K562 (cell line): Measurements from ENCODE around the gene SPINT2. TPM values are rescaled to one million over a fixed set of nuclear protein-coding genes. Genes with fewer than 3 reads are reported as not detected.
A peak's percentile ranks its signal among the peaks of the same experiment; 100 is the strongest.

Experiments used
- DEAF1 ChIP-seq: fragments of 450-650 bp; formaldehyde crosslinking; IDR thresholded peaks from 2 replicates; pipeline ENCODE4 v1.4.0; 2020; ENCODE audit warnings: mild to moderate bottlenecking, moderate library complexity
- GABPB1 ChIP-seq: sonication (generic); formaldehyde crosslinking; IDR thresholded peaks from 2 replicates; pipeline ENCODE4 v1.8.0; 2022; ENCODE audit warnings: mild to moderate bottlenecking, missing genetic modification reagents
- GTF2B ChIP-seq: IDR thresholded peaks from 2 replicates; pipeline ENCODE4 v1.6.1; 2011; ENCODE audit not compliant: insufficient read length; ENCODE audit errors: extremely low read depth
- KHSRP ChIP-seq: fragments of 450-650 bp; IDR thresholded peaks from 2 replicates; pipeline ENCODE4 v1.6.1; 2017
- NFRKB ChIP-seq: fragments of 450-650 bp; IDR thresholded peaks from 2 replicates; pipeline ENCODE4 v1.6.1; 2016; ENCODE audit warnings: low read depth
- RAD21 ChIP-seq, 2 experiments: fragments of 250-450 bp in 1 of 2; fragments of 450-650 bp in 1 of 2; sonication (Bioruptor Pico) in 1 of 2; formaldehyde crosslinking in 1 of 2; IDR thresholded peaks in 1 of 2; conservative IDR thresholded peaks in 1 of 2; 2 replicates each; pipeline versions ENCODE4 v1.4.0 to v1.8.0; 2020 to 2022; ENCODE audit warnings: mild to moderate bottlenecking in 2 of 2, moderate library complexity in 1 of 2
- SPI1 ChIP-seq: IDR thresholded peaks from 2 replicates; pipeline ENCODE4 v1.6.1; 2011; ENCODE audit warnings: low read depth, low read length, control low read depth, borderline replicate concordance
- TOE1 ChIP-seq, 2 experiments: fragments of 450-650 bp in 1 of 2; sonication (generic) in 1 of 2; formaldehyde crosslinking in 1 of 2; IDR thresholded peaks; 2 replicates each; pipeline versions ENCODE4 v1.7.1 to v1.8.0; 2016 to 2022; ENCODE audit warnings: borderline replicate concordance in 2 of 2, mild to moderate bottlenecking in 2 of 2, antibody characterized with exemption in 1 of 2, inconsistent platforms in 1 of 2, low read depth in 1 of 2, missing genetic modification reagents in 1 of 2, moderate library complexity in 1 of 2
- YBX1 ChIP-seq: fragments of 450-650 bp; IDR thresholded peaks from 2 replicates; pipeline ENCODE4 v1.7.1; 2016; ENCODE audit warnings: mild to moderate bottlenecking
- polyA plus RNA-seq, 8 experiments: library from polyadenylated mRNA; depleted of rRNA in 4 of 8; stranded (reverse) in 5 of 8; unstranded in 3 of 8; fragments of >200 nt; fragmentation: Nextera tagmentation in 2 of 8; fragmentation: Illumina TruSeq in 1 of 8; extraction: Ambion mirVana in 2 of 8; extraction: Trizol in 1 of 8; gene quantifications; 2 replicates each; pipeline versions ENCODE4 v1.2.1 to v1.2.3, GENCODE V29; 2011 to 2014; ENCODE audit warnings: inconsistent platforms in 1 of 8, missing spikeins in 1 of 8
- total RNA-seq, 7 experiments: library from RNA; depleted of rRNA in 6 of 7; stranded (reverse); fragments of >200 nt in 6 of 7; fragmentation: Illumina TruSeq in 2 of 7; extraction: Trizol in 2 of 7; gene quantifications; 2 replicates each; pipeline versions ENCODE4 v1.2.1 to v1.2.3, GENCODE V29; 2011 to 2021; ENCODE audit warnings: low replicate concordance in 1 of 7

Gene SPINT2
- total and polyA plus RNA-seq, 9 of the 15 experiments (the other 6 are each of a cell fraction or from before 2014, with no cell fraction given) = 0.65 to 4.5 (median 3.4) TPM

GRCh38 chr19:38233740-38234251 lies 30.6 kb upstream of the SPINT2 start (continued):
- TF ChIP-seq TOE1 (IDR thresholded peaks at IDR 0.05; ENCODE audit: borderline replicate concordance) (peak; percentile 49; the same call in 1 of the 2 replicates), TOE1 (CRISPR knock-in tag; IDR thresholded peaks at IDR 0.05; ENCODE audit: borderline replicate concordance, low read depth) (no peak), GTF2B (no peak), DEAF1 (CRISPR knock-in tag) (peak; percentile 85), RAD21 (CRISPR knock-in tag; conservative IDR thresholded peaks at IDR 0.05 in 1 of 2, IDR thresholded peaks at IDR 0.05 in 1 of 2) (peak; percentile 81 to 94), NFRKB (no peak), GABPB1 (peak; percentile 29; the same call in 1 of the 2 replicates), KHSRP (no peak), SPI1 (0 out of 2 replicates have a peak, but pooled peaks have one; percentile 15), YBX1 (no peak)
